Gastroesophageal sphincter (tissue), 3 donors: ENCODE results near the gene ASB13.
"Not testable (repeated sequence)": the region's sequence is repeated elsewhere in the genome, so short reads cannot be mapped to it uniquely, and the experiment has no call there.

Source experiments
- EP300 ChIP-seq: sonication (generic); formaldehyde crosslinking; IDR thresholded peaks from one replicate; pipeline ENCODE4 v1.6.1; 2017; ENCODE audit warnings: antibody characterized with exemption, mild to moderate bottlenecking
- POLR2A ChIP-seq, 2 donors: fragments of 450-650 bp; IDR thresholded peaks; one replicate each; pipeline ENCODE4 v1.6.1; 2017; ENCODE audit warnings: antibody characterized with exemption in 2 of 2, mild to moderate bottlenecking in 2 of 2, moderate library complexity in 1 of 2
- POLR2AphosphoS5 ChIP-seq: sonication (generic); formaldehyde crosslinking; IDR thresholded peaks from one replicate; pipeline ENCODE4 v1.6.1; 2017; ENCODE audit warnings: antibody characterized with exemption
- TF ChIP-seq, protein P1 (sequence below), 4 experiments: fragments of 200-600 bp in 2 of 4; fragments of 450-650 bp in 2 of 4; sonication (generic) in 1 of 4; IDR thresholded peaks; one replicate each; pipeline ENCODE4 v1.5.1; 2017 to 2019; ENCODE audit warnings: antibody characterized with exemption in 4 of 4, mild to moderate bottlenecking in 2 of 4, moderate library complexity in 2 of 4

DNA sequence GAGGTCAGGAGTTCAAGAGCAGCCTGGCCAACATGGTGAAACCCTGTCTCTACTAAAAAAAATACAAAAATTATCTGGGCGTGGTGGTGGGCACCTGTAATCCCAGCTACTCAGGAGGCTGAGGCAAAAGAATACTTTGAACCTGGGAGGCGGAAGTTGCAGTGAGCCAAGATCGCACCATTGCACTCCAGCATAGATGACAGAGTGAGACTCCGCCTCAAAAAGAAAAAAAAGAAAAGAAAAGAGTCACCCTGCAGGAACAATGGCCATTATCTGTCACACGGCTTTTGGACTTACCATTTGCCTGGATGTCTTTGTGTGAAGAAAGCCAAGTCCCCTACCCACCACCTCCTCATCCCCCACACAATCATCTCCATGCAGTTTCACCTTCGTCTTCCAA is 73.0 kb downstream of the ASB13 start:
- TF ChIP-seq, protein P1, sequence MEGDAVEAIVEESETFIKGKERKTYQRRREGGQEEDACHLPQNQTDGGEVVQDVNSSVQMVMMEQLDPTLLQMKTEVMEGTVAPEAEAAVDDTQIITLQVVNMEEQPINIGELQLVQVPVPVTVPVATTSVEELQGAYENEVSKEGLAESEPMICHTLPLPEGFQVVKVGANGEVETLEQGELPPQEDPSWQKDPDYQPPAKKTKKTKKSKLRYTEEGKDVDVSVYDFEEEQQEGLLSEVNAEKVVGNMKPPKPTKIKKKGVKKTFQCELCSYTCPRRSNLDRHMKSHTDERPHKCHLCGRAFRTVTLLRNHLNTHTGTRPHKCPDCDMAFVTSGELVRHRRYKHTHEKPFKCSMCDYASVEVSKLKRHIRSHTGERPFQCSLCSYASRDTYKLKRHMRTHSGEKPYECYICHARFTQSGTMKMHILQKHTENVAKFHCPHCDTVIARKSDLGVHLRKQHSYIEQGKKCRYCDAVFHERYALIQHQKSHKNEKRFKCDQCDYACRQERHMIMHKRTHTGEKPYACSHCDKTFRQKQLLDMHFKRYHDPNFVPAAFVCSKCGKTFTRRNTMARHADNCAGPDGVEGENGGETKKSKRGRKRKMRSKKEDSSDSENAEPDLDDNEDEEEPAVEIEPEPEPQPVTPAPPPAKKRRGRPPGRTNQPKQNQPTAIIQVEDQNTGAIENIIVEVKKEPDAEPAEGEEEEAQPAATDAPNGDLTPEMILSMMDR (IDR thresholded peaks at IDR 0.05), result not testable (repeated sequence)
- TF ChIP-seq POLR2A (IDR thresholded peaks at IDR 0.05); POLR2AphosphoS5; EP300: not testable (repeated sequence)
